ENCODE measurements around the gene TSC22D2.

DNA sequence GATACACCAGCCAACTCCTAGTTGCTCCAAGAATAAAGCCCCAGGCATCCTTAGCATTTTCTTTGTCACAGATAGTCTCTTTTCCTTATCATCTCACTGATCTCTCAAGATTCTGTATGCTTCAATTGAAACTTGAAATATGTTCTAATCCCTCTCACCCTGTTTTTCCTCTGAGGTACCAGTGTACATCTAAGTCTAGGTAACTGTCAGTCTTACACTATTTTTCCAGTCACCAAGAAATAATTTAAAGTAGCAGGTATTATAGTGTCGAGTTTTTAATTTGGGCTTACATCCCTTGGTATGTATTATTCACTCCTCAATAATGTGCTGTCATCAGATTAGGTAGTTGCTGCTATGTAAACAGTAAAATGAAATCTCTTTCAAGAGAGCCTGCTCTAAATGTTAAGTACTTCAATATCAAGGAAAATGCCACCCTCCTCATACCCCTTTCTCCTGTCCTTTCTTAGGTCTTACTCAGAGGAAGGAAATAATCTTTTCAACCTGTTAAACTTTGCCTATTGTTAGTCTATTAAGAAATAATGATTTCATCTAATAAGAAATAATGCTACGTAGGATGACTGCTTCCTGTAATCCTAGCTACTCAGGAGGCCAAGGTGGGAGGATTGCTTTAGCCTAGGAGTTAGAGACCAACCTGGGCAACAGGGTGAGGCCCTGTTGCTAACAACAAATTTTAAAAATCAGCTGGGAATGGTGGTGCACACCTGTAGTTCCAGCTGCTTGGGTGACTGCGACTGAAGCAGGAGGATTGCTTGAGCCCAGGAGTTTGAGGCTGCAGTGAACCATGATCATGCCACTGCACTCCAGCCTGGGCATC is 39.8 kb downstream of the TSC22D2 start:
- TF ChIP-seq, protein P1, sequence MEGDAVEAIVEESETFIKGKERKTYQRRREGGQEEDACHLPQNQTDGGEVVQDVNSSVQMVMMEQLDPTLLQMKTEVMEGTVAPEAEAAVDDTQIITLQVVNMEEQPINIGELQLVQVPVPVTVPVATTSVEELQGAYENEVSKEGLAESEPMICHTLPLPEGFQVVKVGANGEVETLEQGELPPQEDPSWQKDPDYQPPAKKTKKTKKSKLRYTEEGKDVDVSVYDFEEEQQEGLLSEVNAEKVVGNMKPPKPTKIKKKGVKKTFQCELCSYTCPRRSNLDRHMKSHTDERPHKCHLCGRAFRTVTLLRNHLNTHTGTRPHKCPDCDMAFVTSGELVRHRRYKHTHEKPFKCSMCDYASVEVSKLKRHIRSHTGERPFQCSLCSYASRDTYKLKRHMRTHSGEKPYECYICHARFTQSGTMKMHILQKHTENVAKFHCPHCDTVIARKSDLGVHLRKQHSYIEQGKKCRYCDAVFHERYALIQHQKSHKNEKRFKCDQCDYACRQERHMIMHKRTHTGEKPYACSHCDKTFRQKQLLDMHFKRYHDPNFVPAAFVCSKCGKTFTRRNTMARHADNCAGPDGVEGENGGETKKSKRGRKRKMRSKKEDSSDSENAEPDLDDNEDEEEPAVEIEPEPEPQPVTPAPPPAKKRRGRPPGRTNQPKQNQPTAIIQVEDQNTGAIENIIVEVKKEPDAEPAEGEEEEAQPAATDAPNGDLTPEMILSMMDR (IDR thresholded peaks at IDR 0.05) = no peak
- no peak for TF ChIP-seq POLR2A (IDR thresholded peaks at IDR 0.05)

Measured in thyroid gland (tissue), 4 donors.